Stimulated activated CD4-positive, alpha-beta T cell treated with anti-CD3 and anti-CD28 coated beads, Interleukin-2, amount 100 ng/mL, for 48 hours (primary cell): ENCODE measurements around the gene PCDHA6.
"Not testable (repeated sequence)": the region's sequence is repeated elsewhere in the genome, so short reads cannot be mapped to it uniquely, and the experiment has no call there.

ENCODE experiments used
- DNase-seq, 2 donors: peaks; one replicate each; pipeline ENCODE4 v3.0.0-alpha.2; 2020

The PCDHA6 gene

GRCh38 chr5:140868721-140869554 is 41.2 kb downstream of the PCDHA6 start, which contains the start of gene PCDHA11:
Gene PCDHA11 (plus strand): TSS chr5:140868957. CDS start chr5:140869104, 147 bp downstream.
- no peak for DNase-seq

GRCh38 chr5:140869555-140869886 is 41.8 kb downstream of the PCDHA6 start:
- no peak for DNase-seq

- DNase-seq = no peak
Measured at GRCh38 chr5:140870221-140871201, 42.8 kb downstream of the PCDHA6 start.

DNA sequence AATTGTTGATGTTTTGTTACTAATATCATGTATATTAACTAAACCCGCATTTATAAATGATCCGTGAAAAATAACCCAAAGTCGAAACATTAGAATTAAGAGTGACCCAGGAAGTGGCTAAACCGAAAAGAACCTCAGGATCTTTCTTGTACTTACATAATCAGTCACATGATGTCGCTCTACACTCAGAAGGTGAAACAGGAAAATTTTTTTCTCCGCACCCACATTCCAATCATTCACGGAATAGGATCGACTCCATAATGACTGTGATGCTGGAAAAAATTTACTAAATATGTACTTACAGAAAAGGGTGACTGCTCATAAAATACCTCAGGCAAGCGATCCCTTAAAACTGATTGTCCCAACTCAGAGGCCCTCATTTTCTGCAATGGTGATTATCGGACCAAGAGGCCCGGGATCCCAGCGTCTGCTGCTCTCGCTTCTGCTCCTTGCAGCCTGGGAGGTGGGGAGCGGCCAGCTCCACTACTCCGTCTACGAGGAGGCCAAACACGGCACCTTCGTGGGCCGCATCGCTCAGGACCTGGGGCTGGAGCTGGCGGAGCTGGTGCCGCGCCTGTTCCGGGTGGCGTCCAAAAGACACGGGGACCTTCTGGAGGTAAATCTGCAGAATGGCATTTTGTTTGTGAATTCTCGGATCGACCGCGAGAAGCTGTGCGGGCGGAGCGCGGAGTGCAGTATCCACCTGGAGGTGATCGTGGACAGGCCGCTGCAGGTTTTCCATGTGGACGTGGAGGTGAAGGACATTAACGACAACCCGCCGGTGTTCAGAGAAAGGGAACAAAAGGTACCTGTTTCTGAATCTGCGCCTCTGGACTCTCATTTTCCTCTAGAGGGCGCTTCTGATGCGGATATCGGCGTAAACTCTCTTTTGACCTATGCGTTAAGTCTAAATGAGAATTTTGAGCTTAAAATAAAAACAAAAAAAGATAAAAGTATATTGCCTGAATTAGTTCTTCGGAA is 47.6 kb downstream of the PCDHA6 start, which contains the start of gene PCDHA12:
PCDHA12 (plus strand) TSS at position 224 of the 981 bp plus-strand sequence; CDS start at position 389, 165 bp downstream.
- no peak for DNase-seq

- not testable (repeated sequence) for DNase-seq
Measured at GRCh38 chr5:140876541-140877261, 48.9 kb downstream of the PCDHA6 start.

DNA sequence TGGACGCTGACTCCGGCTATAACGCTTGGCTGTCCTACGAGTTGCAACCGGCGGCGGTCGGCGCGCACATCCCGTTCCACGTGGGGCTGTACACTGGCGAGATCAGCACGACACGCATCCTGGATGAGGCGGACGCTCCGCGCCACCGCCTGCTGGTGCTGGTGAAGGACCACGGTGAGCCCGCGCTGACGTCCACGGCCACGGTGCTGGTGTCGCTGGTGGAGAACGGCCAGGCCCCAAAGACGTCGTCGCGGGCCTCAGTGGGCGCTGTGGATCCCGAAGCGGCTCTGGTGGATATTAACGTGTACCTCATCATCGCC is 49.5 kb downstream of the PCDHA6 start:
- no peak for DNase-seq
